Measurements from ENCODE around the gene COQ10A. TPM values are rescaled to one million over a fixed set of nuclear protein-coding genes. Genes with fewer than 3 reads are reported as not detected.
A peak's percentile ranks its signal among the peaks of the same experiment; 100 is the strongest.

The COQ10A gene
- polyA plus RNA-seq = 7.5 to 12.1 TPM (median 11.6 TPM) in 3 replicates
- 1.4 TPM for polyA plus RNA-seq (2011; ENCODE audit: low read depth)
- 4.1 and 6.3 TPM in 2 replicates for polyA plus RNA-seq (2011; cell fraction: cytosol; rRNA removed)
- 24.8 and 25.0 TPM in 2 replicates for polyA plus RNA-seq (2011; cell fraction: nucleus; rRNA removed)
- 4.4 and 4.6 TPM in 2 replicates for polyA plus RNA-seq (2012; ENCODE audit: low replicate concordance)
- 3.9 to 7.4 TPM (median 4.4 TPM) in 3 replicates for polyA minus RNA-seq
- 3.6 TPM for polyA minus RNA-seq (2011; cell fraction: cytosol; rRNA and poly(A)+ RNA removed)
- 2.4 and 5.7 TPM in 2 replicates for polyA minus RNA-seq (2011; cell fraction: nucleus; rRNA and poly(A)+ RNA removed)

DNA sequence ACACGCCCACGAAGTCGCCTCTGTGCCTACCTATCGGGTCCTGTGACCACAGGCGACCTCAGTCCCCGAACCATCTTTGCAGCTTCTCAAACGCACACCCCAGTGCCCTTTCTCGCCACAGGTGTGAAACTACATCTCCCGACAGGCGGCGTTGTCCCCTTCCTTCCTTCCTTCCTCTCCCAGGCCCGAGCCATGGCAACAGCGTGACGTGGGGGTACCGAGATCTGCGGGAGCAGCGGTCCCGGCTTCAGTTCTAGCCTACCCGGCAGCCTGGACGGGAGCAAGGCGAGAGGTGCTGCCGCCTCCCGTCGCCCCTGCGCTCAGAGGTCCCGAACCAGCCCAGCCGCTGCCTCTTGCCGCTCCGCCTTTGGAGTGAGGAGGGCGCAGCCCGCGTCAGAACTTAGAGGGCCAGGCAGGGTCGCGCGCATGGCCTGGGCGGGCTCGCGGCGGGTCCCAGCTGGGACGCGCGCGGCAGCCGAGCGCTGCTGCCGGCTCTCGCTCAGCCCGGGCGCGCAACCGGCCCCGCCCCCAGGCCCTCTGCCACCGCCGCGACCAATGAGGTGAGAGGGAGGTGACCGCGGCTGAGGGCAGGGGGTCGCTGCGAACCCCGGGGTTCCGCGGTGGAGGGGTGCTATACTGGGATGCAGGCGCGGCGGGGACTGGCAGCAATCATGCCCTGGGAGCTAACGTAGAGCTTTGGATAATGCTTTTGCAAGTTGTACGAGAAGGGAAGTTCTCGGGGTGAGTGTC lies at the start of gene COQ10A:
Gene COQ10A, plus strand, starts transcription at position 250 of the 750 bp plus-strand sequence. Its CDS starts 177 bp downstream, at position 427.
- no peak for DNase-seq (ENCODE audit: low read depth, low spot score)
- peak within 1 kb of the TSS; percentile 96 for H2AFZ ChIP-seq (ENCODE audit: control insufficient read depth, low read length)

DNA sequence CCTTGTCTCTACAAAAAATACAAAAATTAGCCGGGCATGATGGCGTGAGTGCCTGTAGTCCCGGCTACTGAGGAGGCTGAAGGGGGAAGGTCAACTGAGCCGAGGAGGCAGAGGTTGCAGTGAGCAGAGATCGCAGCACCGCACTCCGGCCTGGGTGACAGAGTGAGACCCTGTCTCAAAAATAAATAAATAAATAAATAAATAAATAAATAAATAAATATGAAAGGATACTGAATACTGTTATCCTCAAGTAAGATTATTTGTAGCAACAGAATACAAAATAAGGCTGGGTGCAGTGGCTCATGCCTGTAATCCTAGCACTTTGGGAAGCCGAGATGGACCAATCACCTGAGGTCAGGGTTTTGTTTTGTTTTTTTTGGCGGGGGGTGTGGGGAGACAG lies 46.9 kb upstream of the COQ10A start:
- FAIRE-seq = no peak
- no peak overlapping the region for H3K9ac ChIP-seq (ENCODE audit: control insufficient read depth, extremely low read depth, insufficient read depth, low read length)
- H3K27ac ChIP-seq (ENCODE audit: control insufficient read depth, insufficient read depth, low read length) = no peak overlapping the region
- H3K4me1 ChIP-seq (ENCODE audit: control insufficient read depth, extremely low read depth, insufficient read depth, low read length) = peaks cover 20% of the 10 kb centered on the region
- no peak for DNase-seq (ENCODE audit: low read depth, low spot score)
- peaks cover 7 to 11% of the 10 kb centered on the region in 2 experiments for H3K36me3 ChIP-seq (ENCODE audit: control insufficient read depth in 2 of 2, extremely low read depth in 1 of 2, insufficient read depth in 2 of 2, low read length in 2 of 2)
- no peak overlapping the region for H3K4me2 ChIP-seq (ENCODE audit: control insufficient read depth, extremely low read depth, insufficient read depth, low read depth, low read length)
- no peaks in the 10 kb centered on the region for H3K9me3 ChIP-seq (ENCODE audit: control insufficient read depth, low read depth, low read length)
- TF ChIP-seq EZH2 (IDR thresholded peaks at IDR 0.05; ENCODE audit: low read length) = no peak
- TF ChIP-seq, protein P1, sequence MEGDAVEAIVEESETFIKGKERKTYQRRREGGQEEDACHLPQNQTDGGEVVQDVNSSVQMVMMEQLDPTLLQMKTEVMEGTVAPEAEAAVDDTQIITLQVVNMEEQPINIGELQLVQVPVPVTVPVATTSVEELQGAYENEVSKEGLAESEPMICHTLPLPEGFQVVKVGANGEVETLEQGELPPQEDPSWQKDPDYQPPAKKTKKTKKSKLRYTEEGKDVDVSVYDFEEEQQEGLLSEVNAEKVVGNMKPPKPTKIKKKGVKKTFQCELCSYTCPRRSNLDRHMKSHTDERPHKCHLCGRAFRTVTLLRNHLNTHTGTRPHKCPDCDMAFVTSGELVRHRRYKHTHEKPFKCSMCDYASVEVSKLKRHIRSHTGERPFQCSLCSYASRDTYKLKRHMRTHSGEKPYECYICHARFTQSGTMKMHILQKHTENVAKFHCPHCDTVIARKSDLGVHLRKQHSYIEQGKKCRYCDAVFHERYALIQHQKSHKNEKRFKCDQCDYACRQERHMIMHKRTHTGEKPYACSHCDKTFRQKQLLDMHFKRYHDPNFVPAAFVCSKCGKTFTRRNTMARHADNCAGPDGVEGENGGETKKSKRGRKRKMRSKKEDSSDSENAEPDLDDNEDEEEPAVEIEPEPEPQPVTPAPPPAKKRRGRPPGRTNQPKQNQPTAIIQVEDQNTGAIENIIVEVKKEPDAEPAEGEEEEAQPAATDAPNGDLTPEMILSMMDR (optimal IDR thresholded peaks at IDR 0.05 in 1 of 3, IDR thresholded peaks at IDR 0.05 in 1 of 3, conservative IDR thresholded peaks at IDR 0.05 in 1 of 3; ENCODE audit: extremely low read depth in 1 of 3, insufficient read depth in 2 of 3, low read length in 3 of 3) = no peak
- H3K9me1 ChIP-seq (ENCODE audit: control insufficient read depth, extremely low read depth, insufficient read depth, low read length) = no peaks in the 10 kb centered on the region
- H2AFZ ChIP-seq (ENCODE audit: control insufficient read depth, low read length) = no peak overlapping the region
- H3K27me3 ChIP-seq (ENCODE audit: control insufficient read depth, extremely low read depth, insufficient read depth, low read length) = no peaks in the 10 kb centered on the region
- peaks cover 32% of the 10 kb centered on the region for H3K79me2 ChIP-seq (ENCODE audit: control insufficient read depth, insufficient read depth, low read length)
- no peak overlapping the region for H3K4me3 ChIP-seq (ENCODE audit: control insufficient read depth in 2 of 3, extremely low read depth in 1 of 3, insufficient read depth in 2 of 3, low read depth in 1 of 3, low read length in 3 of 3)
- dilution Hi-C loops (cut with MboI; ENCODE audit: extremely low pct_ligation_motif_present, low sequenced_read_pairs) = no loop called here
- no peaks in the 10 kb centered on the region for H4K20me1 ChIP-seq (ENCODE audit: control insufficient read depth, extremely low read depth, insufficient read depth, low read length)

More for the DNA sequence above, at the start of gene COQ10A:
- FAIRE-seq = peak; percentile 41
- Histone ChIP-seq H3K27ac (ENCODE audit: control insufficient read depth, insufficient read depth, low read length) (peak within 1 kb of the TSS; percentile 70), H3K4me2 (ENCODE audit: control insufficient read depth, extremely low read depth, insufficient read depth, low read depth, low read length) (peak within 1 kb of the TSS; percentile 98), H3K79me2 (ENCODE audit: control insufficient read depth, insufficient read depth, low read length) (no peaks in the 10 kb centered on the region), H3K4me3 (ENCODE audit: control insufficient read depth in 2 of 3, extremely low read depth in 1 of 3, insufficient read depth in 2 of 3, low read depth in 1 of 3, low read length in 3 of 3) (peak within 1 kb of the TSS; percentile 48 to 92 (median 78)), H3K9me3 (ENCODE audit: control insufficient read depth, low read depth, low read length) (no peaks in the 10 kb centered on the region), H4K20me1 (ENCODE audit: control insufficient read depth, extremely low read depth, insufficient read depth, low read length) (no peaks in the 10 kb centered on the region), H3K27me3 (ENCODE audit: control insufficient read depth, extremely low read depth, insufficient read depth, low read length) (no peaks in the 10 kb centered on the region), H3K9me1 (ENCODE audit: control insufficient read depth, extremely low read depth, insufficient read depth, low read length) (no peaks in the 10 kb centered on the region), H3K36me3 (ENCODE audit: control insufficient read depth in 2 of 2, extremely low read depth in 1 of 2, insufficient read depth in 2 of 2, low read length in 2 of 2) (peaks cover 0 to 9% of the 10 kb centered on the region in 2 experiments), H3K9ac (ENCODE audit: control insufficient read depth, extremely low read depth, insufficient read depth, low read length) (peak within 1 kb of the TSS; percentile 87), H3K4me1 (ENCODE audit: control insufficient read depth, extremely low read depth, insufficient read depth, low read length) (peaks cover 9% of the 10 kb centered on the region)
- TF ChIP-seq EZH2 (IDR thresholded peaks at IDR 0.05; ENCODE audit: low read length) = no peak
- TF ChIP-seq, protein P1 (optimal IDR thresholded peaks at IDR 0.05 in 1 of 3, IDR thresholded peaks at IDR 0.05 in 1 of 3, conservative IDR thresholded peaks at IDR 0.05 in 1 of 3; ENCODE audit: extremely low read depth in 1 of 3, insufficient read depth in 2 of 3, low read length in 3 of 3) = peak; percentile 71 to 89 (median 82)
- dilution Hi-C loops (cut with MboI; ENCODE audit: extremely low pct_ligation_motif_present, low sequenced_read_pairs) = no loop called here
